AG20443 (cell line): ENCODE measurements around the gene PFKP.
A peak's percentile ranks its signal among the peaks of the same experiment; 100 is the strongest.
"Not testable (repeated sequence)": the region's sequence is repeated elsewhere in the genome, so short reads cannot be mapped to it uniquely, and the experiment has no call there.

Source experiments
- DNase-seq: peaks from one replicate; pipeline ENCODE4 v3.0.0; 2012; ENCODE audit warnings: low spot score, mixed read lengths

The PFKP gene

GRCh38 chr10:3099291-3100092 lies 32.1 kb downstream of the PFKP start:
- peak; percentile 68 for DNase-seq

- no peak for DNase-seq
Observed at GRCh38 chr10:3100093-3100792, 32.9 kb downstream of the PFKP start.

DNA sequence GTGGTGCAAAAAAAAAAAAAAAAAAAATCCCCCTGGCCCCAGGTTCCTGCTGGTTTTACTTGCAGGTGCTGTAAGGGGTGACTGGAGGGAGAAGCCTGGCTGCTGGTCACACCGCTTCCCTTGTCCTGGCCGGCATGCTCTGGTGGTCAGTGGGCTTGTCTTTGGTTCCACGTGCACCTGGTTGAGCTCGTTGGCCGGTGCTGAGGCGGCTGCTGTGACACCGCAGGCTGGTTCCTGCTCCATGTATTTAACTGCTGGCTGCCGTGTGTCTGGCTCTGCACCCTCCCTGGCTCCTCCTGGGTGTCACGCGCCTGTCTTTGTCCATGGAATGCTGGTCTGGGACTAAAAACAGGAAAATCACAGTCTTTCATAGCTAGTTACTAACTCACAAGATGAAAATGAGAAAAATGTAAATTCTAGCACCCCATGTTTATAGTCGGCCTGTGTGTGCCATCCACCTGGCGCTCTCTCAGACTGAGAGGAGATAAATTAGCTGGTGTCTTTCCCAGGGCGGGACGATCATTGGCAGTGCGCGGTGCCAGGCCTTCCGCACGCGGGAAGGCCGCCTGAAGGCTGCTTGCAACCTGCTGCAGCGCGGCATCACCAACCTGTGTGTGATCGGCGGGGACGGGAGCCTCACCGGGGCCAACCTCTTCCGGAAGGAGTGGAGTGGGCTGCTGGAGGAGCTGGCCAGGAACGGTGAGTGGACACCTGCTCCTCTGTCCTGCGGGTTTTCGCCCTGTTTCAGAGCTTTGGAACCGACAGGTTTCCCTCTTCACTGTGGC lies 33.7 kb downstream of the PFKP start:
- DNase-seq: no peak

DNA sequence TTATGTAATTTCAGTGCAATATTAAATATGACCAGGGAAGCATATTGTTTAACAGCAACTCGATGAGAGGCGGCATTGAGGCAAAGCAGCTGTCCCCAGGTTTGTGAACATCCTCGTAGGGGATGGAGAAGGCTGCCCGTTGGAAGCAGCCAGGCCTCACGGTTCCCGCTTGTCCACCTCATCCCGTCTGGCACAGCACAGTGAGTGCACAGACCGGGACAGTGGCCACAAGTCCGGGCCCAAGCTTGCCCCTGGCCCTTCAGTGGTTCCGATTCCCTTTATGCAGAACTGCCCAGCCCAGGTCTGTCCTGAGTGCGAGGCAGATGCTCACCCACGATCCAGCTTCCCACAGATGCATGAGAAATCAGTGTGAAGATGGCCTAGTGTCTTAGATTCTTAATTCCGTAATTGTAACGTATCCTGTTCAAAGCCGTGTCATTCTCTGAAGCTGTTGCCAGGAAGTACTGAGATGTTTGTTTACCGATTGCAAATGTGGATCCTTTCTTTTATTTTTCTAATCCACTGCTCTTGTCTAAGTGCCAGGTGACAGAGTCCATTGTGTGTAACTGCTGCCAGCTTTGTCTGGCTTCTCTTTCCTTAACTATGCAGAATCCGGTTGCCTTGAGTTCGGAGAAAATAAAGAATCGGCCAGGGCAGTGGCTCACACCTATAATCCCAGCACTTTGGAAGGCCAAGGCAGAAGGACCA lies 35.5 kb downstream of the PFKP start:
- no peak for DNase-seq

GRCh38 chr10:3103646-3104045 lies 36.3 kb downstream of the PFKP start:
- no peak for DNase-seq

GRCh38 chr10:3104251-3104918 lies 37.0 kb downstream of the PFKP start:
- no peak for DNase-seq

- DNase-seq: no peak
Observed at GRCh38 chr10:3105166-3105565, 37.8 kb downstream of the PFKP start.

DNA sequence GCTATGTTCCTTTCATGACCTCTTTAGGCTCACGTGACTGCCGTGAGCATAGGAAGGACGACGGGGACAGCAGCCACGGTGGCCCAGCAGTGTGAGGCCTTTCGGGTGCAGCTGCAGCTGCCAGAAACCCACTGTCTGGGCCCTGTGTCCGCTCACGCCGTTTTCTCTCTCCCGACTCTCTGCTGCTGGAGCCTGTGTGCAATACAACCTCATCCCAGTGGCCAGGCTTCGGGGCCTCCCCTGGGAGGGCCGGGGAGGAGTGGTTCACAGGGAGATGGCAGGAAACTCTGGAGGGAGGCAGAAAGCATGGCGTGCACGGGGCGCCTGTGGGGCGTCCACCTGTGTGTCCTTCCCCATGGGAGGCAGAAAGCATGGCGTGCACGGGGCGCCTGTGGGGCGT lies 38.6 kb downstream of the PFKP start:
- DNase-seq: no peak

DNA sequence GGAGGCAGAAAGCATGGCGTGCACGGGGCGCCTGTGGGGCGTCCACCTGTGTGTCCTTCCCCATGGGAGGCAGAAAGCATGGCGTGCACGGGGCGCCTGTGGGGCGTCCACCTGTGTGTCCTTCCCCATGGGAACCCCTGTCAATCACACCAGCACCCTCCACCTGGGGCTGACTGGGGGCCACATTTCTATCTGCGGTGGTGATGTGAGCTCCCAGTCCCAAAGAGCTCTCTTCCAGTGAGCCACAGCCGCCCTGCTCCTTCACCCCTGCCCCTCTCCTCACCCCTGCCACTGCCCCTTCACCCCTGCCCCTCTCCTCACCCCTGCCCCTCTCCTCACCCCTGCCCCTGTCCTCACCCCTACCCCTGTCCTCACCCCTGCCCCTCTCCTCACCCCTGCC lies 39.0 kb downstream of the PFKP start:
- DNase-seq: not testable (repeated sequence)

GRCh38 chr10:3106928-3107425 lies 39.6 kb downstream of the PFKP start:
- no peak for DNase-seq

DNA sequence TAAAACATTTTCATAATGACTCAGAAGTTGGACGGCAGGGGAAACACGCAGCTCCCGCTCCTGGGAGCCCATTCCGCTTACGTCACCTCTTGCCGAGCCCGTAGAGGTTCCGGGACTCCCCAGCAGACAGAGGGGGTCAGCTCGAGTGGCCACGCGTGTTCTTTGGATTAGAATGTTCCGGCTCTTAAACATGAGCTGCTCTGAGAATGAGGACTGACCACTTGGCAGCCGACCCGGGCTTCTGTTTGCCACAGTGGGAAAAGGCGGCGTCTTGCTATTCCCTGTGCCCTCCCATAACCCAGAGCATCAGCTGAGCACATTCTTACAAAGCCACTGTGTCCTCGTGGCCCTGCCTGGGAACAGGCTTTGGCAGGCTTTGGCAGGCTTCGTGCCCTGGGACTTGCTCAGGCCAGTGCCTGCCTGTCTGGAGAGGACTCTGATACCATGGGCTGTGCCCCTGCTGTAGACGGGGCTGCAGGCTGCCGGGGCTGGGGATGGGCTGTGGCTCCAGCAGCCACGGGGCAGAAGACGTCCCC lies 40.1 kb downstream of the PFKP start:
- peak; percentile 33 for DNase-seq

DNA sequence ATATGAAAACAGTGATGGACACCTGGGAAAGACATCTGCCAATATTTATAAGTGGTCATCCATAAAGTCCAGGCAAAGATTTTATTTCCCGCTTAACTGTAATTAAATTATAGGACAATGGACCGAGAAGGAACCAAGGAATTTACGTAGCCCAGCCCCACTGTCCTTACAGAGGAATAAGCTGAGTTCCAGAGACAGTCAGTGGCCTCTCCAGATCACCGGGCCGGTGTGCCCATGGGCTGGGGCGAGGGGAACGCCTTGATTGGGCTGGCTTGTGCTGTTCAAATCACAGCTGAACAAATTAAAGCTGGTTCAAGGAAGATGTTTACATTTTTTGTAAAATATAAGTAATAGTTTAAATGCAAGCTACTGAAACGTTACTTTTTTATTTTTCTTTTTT lies 40.7 kb downstream of the PFKP start:
- no peak for DNase-seq

DNA sequence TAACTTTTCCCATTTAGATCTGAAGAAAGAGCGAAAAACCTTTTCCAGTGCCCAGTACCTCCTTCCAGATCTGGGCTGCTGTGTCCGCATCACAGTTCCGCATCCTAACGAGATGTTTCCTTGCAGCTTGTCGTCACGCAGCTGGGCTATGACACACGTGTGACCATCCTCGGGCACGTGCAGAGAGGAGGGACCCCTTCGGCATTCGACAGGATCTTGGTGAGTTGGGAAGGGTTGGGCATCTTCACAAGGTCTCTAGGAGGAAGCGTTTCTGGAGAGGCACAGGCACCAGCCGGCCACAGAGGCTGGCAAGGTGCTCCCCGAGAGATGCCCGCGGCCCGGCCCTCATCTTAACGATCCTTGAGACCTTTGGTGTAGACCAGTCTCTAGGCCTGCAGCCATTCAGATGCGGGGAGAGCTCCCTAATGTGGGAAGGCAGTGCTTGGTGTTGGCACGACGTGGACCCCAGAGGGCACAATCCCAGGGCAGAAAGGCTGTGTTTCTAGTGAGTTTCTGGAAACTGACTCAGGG lies 41.3 kb downstream of the PFKP start:
- no peak for DNase-seq

DNA sequence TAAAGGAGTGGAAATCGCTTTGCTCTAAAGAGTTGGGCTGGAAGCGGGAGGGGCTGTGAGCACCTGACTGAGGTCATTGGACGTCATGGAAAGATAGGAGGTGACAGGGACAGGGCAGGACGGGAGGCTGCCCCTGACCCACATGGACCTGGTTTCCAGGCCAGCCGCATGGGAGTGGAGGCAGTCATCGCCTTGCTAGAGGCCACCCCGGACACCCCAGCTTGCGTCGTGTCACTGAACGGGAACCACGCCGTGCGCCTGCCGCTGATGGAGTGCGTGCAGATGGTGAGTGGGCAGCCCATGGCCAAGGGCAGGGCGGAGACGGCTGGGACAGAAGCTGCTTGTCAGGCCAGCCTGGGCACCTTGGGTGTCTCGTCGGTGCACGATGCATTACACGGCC lies 41.8 kb downstream of the PFKP start:
- no peak for DNase-seq

- no peak for DNase-seq
Observed at GRCh38 chr10:3109633-3110032, 42.3 kb downstream of the PFKP start.

GRCh38 chr10:3110782-3111620 lies 43.7 kb downstream of the PFKP start:
- no peak for DNase-seq

DNA sequence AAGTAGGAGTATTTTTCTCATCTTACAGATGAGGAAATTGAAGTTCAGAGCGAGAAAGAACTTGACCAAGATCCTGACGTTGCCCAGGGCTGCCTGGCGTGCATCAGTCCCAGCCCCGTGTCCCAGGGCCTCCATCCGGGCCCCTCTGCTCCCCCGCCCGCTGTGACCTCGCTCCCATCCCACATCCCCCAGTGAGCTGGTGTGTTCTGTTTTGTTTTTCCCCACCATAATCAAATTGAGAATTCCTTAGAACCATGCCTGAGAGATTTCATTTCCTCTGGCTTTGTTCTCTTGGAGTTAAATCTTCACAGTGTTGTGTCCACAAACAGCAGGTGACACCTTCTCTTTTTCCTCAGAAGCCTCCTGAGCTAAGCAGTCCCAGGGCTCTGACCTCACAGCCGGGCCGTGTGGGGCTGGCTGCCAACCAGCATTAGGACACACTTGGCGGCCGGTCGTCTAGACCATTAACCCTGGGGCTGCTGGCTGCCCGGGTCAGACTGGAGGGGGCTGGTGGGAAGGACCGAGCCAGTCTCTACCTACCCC lies 44.3 kb downstream of the PFKP start:
- peak; percentile 58 for DNase-seq

DNA sequence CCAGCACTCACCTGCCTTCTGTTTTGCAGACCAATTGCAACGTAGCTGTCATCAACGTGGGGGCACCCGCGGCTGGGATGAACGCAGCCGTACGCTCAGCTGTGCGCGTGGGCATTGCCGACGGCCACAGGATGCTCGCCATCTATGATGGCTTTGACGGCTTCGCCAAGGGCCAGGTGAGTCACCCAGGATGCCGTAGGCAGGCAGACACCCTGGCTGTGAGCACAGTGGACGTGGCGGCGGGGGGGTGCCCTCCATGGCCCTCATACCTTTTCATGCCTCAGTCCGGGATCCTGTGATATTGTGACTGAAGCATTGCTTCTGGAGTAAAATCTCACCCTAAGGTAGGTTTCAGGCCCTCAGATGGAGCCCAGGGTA lies 46.0 kb downstream of the PFKP start:
- no peak for DNase-seq

- no peak for DNase-seq
Observed at GRCh38 chr10:3115685-3116084, 48.3 kb downstream of the PFKP start.
